ENCODE results near the gene PDRG1. TPM values are rescaled to one million over a fixed set of nuclear protein-coding genes. Genes with fewer than 3 reads are reported as not detected.

PDRG1 gene
- total RNA-seq, 2 donors from 2014 or later, result 7.2 to 9.0 TPM

DNA sequence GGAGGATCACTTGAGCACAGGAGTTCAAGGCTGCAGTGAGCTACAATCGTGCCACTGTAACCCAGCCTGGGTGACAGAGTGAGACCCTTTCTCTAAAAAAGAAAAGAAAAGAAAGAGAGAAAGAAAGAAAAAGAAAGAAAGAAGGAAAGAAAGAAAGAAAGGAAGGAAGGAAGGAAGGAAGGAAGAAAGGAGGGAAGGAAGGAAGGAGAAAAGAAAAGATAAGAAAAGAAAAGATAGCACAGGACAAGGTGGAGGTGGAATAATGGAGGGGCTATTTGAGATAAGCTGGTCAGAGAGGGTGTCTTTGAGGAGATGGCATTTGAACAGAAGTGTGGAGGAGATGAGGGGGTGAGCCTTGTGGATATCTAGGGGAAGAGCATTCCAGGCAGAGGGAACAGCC, 2.7 kb upstream of the PDRG1 start:
- no peak for ATAC-seq
- Mint-ChIP-seq H3K4me1 (peaks cover 21% of the 10 kb centered on the region), H3K36me3 (ENCODE audit: low read depth) (peaks cover 9% of the 10 kb centered on the region), H3K27me3 (peaks cover 40% of the 10 kb centered on the region), H3K27ac (no peak overlapping the region), H3K4me3 (no peak overlapping the region)
- no peak for DNase-seq
- H3K9me3 ChIP-seq (ENCODE audit: control insufficient read depth, low read length, poor library complexity, severe bottlenecking), result no peaks in the 10 kb centered on the region

DNA sequence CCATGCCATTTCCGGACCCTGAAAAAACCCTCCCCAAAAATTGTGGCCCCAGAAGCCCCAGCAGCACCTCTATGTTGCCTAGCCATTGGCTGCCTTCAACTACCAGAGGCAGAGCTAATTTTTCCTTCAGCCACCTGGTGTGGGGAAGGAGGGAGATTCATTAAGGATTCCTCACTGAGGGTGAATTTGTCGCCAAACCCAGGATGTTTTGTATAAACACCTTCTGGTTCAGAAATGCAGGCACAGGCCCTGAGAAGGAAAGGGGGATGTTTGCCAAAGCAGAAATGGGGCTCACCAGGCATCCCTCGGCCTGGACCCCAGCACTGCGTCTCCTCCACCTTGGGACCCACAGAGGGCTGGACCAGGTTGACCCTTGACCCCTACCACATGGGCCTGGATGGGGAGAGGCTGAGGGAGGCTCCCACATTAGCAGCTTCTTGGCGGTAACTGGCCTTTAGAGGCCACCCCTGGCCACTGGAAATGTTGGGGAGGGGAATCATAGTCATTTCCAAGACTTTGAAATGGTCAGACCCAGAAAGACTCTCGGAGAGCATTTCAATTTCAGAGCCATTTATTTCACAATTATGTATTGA, 1.8 kb upstream of the PDRG1 start:
- no peak overlapping the region for H3K4me3 Mint-ChIP-seq
- no peak for DNase-seq
- H3K9me3 ChIP-seq (ENCODE audit: control insufficient read depth, low read length, poor library complexity, severe bottlenecking), result no peaks in the 10 kb centered on the region
- no peak overlapping the region for H3K27ac Mint-ChIP-seq
- H3K4me1 Mint-ChIP-seq, result peaks cover 26% of the 10 kb centered on the region
- peaks cover 32% of the 10 kb centered on the region for H3K27me3 Mint-ChIP-seq
- H3K36me3 Mint-ChIP-seq (ENCODE audit: low read depth), result peaks cover 11% of the 10 kb centered on the region
- no peak for ATAC-seq

DNA sequence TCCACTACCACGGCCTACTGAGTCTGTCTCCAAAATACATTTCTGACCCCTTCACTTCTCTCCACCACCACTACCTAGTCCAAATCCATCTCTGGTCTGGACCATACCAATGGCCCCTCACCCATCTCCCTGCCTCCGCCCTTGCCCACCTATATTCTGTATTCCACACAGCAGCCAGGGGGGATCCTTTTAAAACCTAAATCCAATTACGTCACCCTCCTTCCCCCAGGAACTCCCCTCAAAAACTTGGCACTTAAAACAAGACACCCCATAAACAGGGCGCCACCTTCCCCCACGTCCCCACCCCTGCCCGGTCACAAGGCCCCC, 680 bp downstream of the PDRG1 start:
- ATAC-seq (no peak), DNase-seq (no peak)
- H3K36me3 Mint-ChIP-seq (ENCODE audit: low read depth), result peaks cover 12% of the 10 kb centered on the region
- H3K4me3 Mint-ChIP-seq, result peak overlapping the region; percentile 99
- H3K27ac Mint-ChIP-seq, result peak overlapping the region; percentile 96
- H3K9me3 ChIP-seq (ENCODE audit: control insufficient read depth, low read length, poor library complexity, severe bottlenecking), result no peaks in the 10 kb centered on the region
- H3K4me1 Mint-ChIP-seq, result peaks cover 26% of the 10 kb centered on the region
- H3K27me3 Mint-ChIP-seq, result peaks cover 21% of the 10 kb centered on the region

DNA sequence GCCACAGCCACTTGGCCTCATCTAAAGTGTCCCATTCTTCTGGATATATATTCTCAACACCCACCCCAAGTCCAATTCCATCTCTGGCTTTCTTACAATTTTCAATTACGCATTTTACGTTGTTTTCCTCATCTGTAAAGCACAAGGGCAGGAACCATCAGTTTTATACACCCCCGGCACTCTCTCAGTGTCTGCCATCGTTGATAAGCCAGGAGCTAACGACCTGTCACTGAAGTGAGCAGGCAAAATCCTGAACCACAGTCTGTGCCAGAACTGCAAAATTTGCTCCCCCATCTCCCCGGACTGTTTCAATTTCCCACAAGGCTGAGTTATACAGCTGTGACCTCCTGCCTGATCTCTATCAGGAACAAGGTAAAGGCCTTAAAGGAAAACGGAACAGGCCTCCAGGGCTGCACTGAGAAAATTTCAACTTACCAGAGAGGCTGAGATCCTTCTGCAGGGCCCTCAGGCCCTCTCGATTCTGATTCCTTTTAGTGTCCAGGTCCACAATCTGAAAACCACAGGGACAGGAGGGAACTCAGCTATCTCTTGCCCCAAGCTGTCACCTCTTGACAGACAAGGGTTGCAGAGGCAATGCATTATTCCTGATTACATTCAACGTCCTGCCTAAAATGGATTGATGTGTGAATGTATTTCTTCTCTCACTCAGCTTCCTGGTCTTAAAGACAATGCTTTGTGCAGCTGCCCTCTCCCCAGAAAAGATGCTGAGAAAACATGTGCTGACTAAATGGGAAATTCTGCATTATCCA, 1.8 kb downstream of the PDRG1 start:
- no peak for ATAC-seq
- Mint-ChIP-seq H3K36me3 (ENCODE audit: low read depth) (peaks cover 10% of the 10 kb centered on the region), H3K27ac (peak overlapping the region; percentile 96)

DNA sequence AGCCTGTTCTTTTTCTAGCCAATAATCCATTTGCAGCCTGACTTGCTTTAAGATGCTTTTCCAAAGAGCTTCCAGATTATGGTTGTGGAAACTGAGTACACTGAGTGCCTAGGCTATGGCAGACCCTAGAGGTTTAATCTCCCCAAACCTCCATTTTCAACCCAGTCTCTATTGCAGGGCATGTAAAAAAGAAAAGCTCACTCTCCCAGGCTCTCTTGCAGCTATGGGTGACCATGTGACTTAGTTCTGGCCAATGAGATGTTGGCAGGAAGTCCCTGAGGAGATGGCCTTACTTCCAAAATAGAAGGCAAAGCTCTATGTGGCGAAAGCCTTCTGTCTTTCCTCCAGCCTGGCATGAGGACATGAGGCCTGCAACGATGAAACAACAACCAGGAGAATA, 3.8 kb downstream of the PDRG1 start:
- H3K36me3 Mint-ChIP-seq (ENCODE audit: low read depth), result peaks cover 10% of the 10 kb centered on the region

More for the DNA sequence above, 1.8 kb downstream of the PDRG1 start:
- no peaks in the 10 kb centered on the region for H3K9me3 ChIP-seq (ENCODE audit: control insufficient read depth, low read length, poor library complexity, severe bottlenecking)
- DNase-seq, result no peak
- Mint-ChIP-seq H3K27me3 (peaks cover 10% of the 10 kb centered on the region), H3K4me1 (peaks cover 26% of the 10 kb centered on the region), H3K4me3 (peak overlapping the region; percentile 99)

DNA sequence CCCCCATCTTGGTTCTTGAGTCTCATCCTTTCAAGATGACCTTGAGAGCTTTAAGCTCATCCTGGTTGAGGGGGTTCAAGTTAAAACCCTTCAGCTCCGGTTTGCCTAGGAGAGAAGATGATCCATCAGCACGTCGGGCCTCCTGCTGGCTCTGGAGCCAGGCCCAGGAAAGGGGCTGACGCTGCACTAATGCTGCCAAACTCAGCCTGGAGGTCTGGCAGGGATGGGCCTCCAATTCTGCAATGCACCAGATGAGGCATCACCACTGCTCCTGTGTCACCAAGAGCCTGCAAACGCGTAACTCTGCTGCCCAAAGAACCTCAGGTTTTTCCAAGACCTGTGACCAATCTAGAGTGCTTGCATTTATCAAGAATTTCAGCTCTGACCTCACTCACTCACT, 6.1 kb downstream of the PDRG1 start:
- H3K27me3 Mint-ChIP-seq, result no peaks in the 10 kb centered on the region
- no peak for ATAC-seq
- peaks cover 14% of the 10 kb centered on the region for H3K4me1 Mint-ChIP-seq
- peaks cover 8% of the 10 kb centered on the region for H3K36me3 Mint-ChIP-seq (ENCODE audit: low read depth)
- no peak for DNase-seq
- no peak overlapping the region for H3K4me3 Mint-ChIP-seq
- no peaks in the 10 kb centered on the region for H3K9me3 ChIP-seq (ENCODE audit: control insufficient read depth, low read length, poor library complexity, severe bottlenecking)
- H3K27ac Mint-ChIP-seq, result no peak overlapping the region

More for the DNA sequence above, 3.8 kb downstream of the PDRG1 start:
- H3K9me3 ChIP-seq (ENCODE audit: control insufficient read depth, low read length, poor library complexity, severe bottlenecking), result no peaks in the 10 kb centered on the region
- Mint-ChIP-seq H3K4me3 (no peak overlapping the region), H3K27me3 (no peaks in the 10 kb centered on the region), H3K27ac (no peak overlapping the region), H3K4me1 (peaks cover 24% of the 10 kb centered on the region)
- no peak for DNase-seq
- ATAC-seq, result no peak

DNA sequence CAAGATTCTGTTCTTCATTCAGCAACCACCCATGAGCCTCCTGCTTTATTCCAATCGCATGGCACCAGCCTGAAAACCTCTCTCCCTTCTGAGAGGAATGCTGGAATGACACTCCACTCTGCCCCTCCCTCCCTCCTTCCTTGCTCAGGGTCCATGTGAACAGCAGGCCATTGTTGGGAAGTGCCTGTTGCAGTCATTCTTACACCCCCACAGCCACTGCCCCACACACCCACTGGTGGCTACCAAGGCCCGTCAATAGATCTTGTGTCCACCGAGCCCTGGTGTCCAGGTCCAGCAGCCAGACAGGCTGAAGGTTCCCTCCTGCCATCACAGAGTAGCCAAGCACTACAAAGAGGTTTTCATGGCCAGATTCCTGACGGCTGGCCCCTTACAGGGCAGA, 6.5 kb downstream of the PDRG1 start:
- no peak overlapping the region for H3K4me3 Mint-ChIP-seq
- peaks cover 12% of the 10 kb centered on the region for H3K4me1 Mint-ChIP-seq
- peaks cover 8% of the 10 kb centered on the region for H3K36me3 Mint-ChIP-seq (ENCODE audit: low read depth)
- no peak overlapping the region for H3K27ac Mint-ChIP-seq
- H3K27me3 Mint-ChIP-seq, result no peaks in the 10 kb centered on the region
- H3K9me3 ChIP-seq (ENCODE audit: control insufficient read depth, low read length, poor library complexity, severe bottlenecking), result no peaks in the 10 kb centered on the region
- ATAC-seq (no peak), DNase-seq (no peak)

DNA sequence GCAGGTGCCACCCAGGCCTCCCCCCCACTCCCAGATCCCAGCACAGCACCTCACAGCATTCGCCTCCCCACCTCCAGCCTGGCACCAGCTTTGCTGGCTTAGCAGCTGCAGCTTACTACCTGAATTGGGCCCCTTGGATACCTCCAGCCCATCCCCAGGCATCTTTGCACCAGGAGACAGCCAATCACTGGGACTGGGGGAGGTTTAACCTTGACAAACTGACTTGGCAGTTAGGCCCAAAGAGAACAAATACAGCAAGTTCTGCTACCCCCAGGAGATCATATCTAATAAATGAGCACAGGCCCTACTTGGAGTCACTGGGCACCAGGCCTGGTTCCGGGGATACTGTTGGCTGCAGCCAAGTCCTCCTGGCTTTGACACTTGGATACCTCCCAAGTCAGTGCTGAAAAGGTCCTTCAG, 8.8 kb downstream of the PDRG1 start:
- no peaks in the 10 kb centered on the region for H3K9me3 ChIP-seq (ENCODE audit: control insufficient read depth, low read length, poor library complexity, severe bottlenecking)
- Mint-ChIP-seq H3K4me1 (peaks cover 2% of the 10 kb centered on the region), H3K36me3 (ENCODE audit: low read depth) (no peaks in the 10 kb centered on the region), H3K27me3 (no peaks in the 10 kb centered on the region), H3K4me3 (no peak overlapping the region), H3K27ac (no peak overlapping the region)
- no peak for ATAC-seq
- no peak for DNase-seq

DNA sequence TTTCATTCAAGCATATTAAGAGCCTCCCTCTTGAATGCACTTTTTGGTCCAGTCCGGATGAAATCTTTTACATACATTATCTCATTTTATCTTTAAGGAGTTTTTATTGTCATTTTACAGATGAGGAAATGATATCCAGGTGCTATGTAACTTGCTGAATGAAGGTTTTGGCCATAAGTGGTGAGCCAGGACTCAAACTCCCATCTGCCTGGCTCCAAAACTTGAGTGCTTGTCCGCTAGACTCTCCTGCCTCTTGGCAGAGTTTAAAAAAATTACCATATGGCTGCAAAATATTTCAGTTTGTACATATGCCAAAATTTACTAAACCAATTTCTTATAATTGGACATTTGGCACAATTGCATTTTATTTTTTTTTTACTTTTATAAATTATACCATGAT, 12.2 kb downstream of the PDRG1 start:
- no peak for DNase-seq
- Mint-ChIP-seq H3K36me3 (ENCODE audit: low read depth) (no peaks in the 10 kb centered on the region), H3K27ac (no peak overlapping the region), H3K4me1 (peaks cover 2% of the 10 kb centered on the region), H3K27me3 (no peaks in the 10 kb centered on the region), H3K4me3 (no peak overlapping the region)
- ATAC-seq, result no peak
- no peaks in the 10 kb centered on the region for H3K9me3 ChIP-seq (ENCODE audit: control insufficient read depth, low read length, poor library complexity, severe bottlenecking)

DNA sequence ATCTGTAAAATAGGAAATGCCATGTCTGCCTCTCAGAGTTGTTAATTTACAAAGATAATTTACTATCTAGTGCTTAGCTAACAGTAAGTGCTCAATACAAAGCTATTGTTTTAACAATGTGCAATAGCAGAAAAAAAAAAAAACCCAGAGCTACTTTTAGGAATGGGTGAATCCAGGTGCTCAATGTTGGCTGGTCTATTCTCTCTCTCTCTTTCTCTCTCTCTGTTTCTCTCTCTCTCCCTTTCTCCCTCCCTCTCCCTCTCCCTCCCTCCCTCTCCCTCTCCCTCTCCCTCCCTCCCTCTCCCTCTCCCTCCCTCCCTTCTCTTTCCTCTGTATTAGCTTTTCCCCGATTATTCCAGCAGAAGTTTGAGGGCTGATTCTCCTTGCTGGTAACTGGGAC, 14.0 kb downstream of the PDRG1 start:
- Mint-ChIP-seq H3K27me3 (no peaks in the 10 kb centered on the region), H3K36me3 (ENCODE audit: low read depth) (no peaks in the 10 kb centered on the region), H3K4me1 (peaks cover 2% of the 10 kb centered on the region), H3K27ac (no peak overlapping the region), H3K4me3 (no peak overlapping the region)
- no peaks in the 10 kb centered on the region for H3K9me3 ChIP-seq (ENCODE audit: control insufficient read depth, low read length, poor library complexity, severe bottlenecking)
- no peak for ATAC-seq
- DNase-seq, result no peak

DNA sequence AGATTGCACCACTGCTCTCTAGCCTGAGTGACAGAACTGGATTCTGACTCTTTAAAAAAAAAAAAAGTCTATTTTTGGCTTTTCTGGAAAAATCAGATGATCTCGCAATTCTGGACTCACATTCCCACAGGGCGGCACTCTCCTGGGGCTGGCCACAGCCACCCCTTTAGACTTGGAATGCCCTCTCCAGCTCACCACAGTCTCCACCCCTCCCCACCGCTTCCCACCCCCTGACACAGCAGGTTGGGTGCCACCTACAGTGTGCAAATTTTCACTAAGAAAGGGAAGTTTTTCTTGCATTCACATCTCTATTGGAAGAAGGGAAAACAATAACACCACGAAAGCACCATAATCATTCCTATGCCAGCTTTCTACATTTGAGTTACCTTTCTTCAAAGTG, 15.4 kb downstream of the PDRG1 start:
- no peaks in the 10 kb centered on the region for H3K4me1 Mint-ChIP-seq
- H3K27ac Mint-ChIP-seq, result no peak overlapping the region
- H3K27me3 Mint-ChIP-seq, result peaks cover 2% of the 10 kb centered on the region
- no peaks in the 10 kb centered on the region for H3K36me3 Mint-ChIP-seq (ENCODE audit: low read depth)
- no peak for DNase-seq
- no peak for ATAC-seq
- H3K4me3 Mint-ChIP-seq, result no peak overlapping the region
- H3K9me3 ChIP-seq (ENCODE audit: control insufficient read depth, low read length, poor library complexity, severe bottlenecking), result no peaks in the 10 kb centered on the region

DNA sequence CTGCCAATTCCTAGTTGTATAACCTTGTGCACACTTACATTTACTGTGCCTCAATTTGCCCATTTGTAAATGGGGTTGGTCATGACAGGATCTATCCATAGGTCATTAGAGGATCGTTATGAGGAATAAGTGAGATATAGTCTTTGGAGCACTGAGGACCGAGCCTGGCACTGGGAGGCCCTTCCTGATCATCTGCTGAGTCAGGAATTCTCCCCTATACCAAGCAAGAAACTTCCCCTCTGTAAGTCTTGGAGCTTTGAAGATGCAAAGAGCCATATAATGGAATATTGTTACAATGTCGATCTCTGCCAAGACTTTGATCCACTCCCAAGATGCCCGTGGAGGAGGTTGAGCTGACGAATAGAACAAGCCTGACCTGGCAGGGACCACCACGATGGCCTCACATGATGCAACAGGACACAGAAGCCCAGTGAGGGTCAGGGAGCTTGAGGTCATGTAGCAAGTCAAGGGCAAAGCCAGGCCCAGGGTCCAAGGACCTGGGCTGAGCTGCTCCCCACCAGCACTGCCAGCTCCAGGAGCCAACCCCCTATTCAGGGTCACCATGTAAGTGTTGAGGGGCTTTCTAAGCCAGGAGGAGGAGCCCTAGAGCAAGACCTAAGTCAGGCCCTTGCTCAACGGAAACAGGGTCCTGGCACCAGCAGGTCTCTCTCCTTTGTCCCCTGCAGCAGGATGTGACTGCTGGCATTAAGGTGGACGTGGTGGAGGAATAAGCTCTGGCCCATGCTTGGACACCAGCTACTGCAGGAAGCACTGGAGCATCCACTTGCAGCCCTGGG, 16.7 kb downstream of the PDRG1 start:
- Mint-ChIP-seq H3K4me3 (no peak overlapping the region), H3K4me1 (no peaks in the 10 kb centered on the region), H3K36me3 (ENCODE audit: low read depth) (no peaks in the 10 kb centered on the region)

DNA sequence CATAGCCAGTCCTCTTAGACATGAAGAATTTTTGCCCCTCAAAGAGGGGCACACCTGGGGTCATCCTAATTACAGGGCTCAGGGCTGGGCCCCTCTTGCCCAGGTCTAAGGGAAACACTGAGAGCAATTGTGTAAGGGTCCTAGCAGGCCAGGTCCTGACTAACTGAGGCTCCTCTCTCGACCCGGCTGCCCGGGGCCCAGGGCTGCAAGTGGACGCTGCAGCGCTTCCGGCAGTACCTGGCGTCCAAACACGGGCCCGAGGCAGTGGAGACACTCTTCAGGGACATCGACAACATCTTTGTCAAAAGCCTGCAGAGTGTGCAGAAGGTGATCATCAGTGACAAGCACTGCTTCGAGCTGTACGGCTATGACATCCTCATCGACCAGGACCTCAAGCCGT, 17.4 kb downstream of the PDRG1 start:
- peaks cover 14% of the 10 kb centered on the region for H3K27me3 Mint-ChIP-seq
- no peak overlapping the region for H3K4me3 Mint-ChIP-seq
- H3K27ac Mint-ChIP-seq, result no peak overlapping the region
- no peak for ATAC-seq
- H3K9me3 ChIP-seq (ENCODE audit: control insufficient read depth, low read length, poor library complexity, severe bottlenecking), result no peaks in the 10 kb centered on the region
- H3K36me3 Mint-ChIP-seq (ENCODE audit: low read depth), result no peaks in the 10 kb centered on the region
- no peaks in the 10 kb centered on the region for H3K4me1 Mint-ChIP-seq
- no peak for DNase-seq

More for the DNA sequence above, 16.7 kb downstream of the PDRG1 start:
- DNase-seq (no peak), ATAC-seq (no peak)
- H3K9me3 ChIP-seq (ENCODE audit: control insufficient read depth, low read length, poor library complexity, severe bottlenecking), result no peaks in the 10 kb centered on the region
- Mint-ChIP-seq H3K27ac (no peak overlapping the region), H3K27me3 (peaks cover 14% of the 10 kb centered on the region)

Data from T-helper 17 cell (primary cell).